C1 segment of cervical spinal cord (tissue), 14 donors: ENCODE results near the gene HTR2B.
"Not testable (repeated sequence)": the region's sequence is repeated elsewhere in the genome, so short reads cannot be mapped to it uniquely, and the experiment has no call there.

Source experiments
- DNase-seq, 14 donors: peaks; one replicate each; lab custom pipeline; 2025; lab: John Stamatoyannopoulos, UW

The HTR2B gene

GRCh38 chr2:231093933-231094332, 30.9 kb downstream of the HTR2B start:
- no peak for DNase-seq

- DNase-seq = no peak
These were observed 36.1 kb downstream of the HTR2B start for GRCh38 chr2:231088754-231089153.

GRCh38 chr2:231084565-231084964, 40.3 kb downstream of the HTR2B start:
- DNase-seq = no peak

- DNase-seq = no peak
These were observed 55.3 kb downstream of the HTR2B start for GRCh38 chr2:231069379-231070054.

- no peak for DNase-seq
These were observed 56.2 kb downstream of the HTR2B start for GRCh38 chr2:231068525-231069222.

GRCh38 chr2:231067531-231067930, 57.3 kb downstream of the HTR2B start:
- DNase-seq = not testable (repeated sequence)

- DNase-seq = no peak
These were observed 58.9 kb downstream of the HTR2B start for GRCh38 chr2:231065966-231066365.

- no peak for DNase-seq
These were observed 61.5 kb downstream of the HTR2B start for GRCh38 chr2:231063347-231063746.

GRCh38 chr2:231062776-231063175, 62.1 kb downstream of the HTR2B start:
- no peak for DNase-seq

GRCh38 chr2:231059756-231060155, 65.1 kb downstream of the HTR2B start:
- DNase-seq = no peak

GRCh38 chr2:231058761-231059550, 65.9 kb downstream of the HTR2B start:
- no peak for DNase-seq
